Omental fat pad (tissue), 4 donors: Measurements from ENCODE around the gene CASK. TPM values are rescaled to one million over a fixed set of nuclear protein-coding genes. Genes with fewer than 3 reads are reported as not detected.

Experiments used
- ATAC-seq: fragments of 150-250 bp; one replicate; pipeline ENCODE4 v1.9.1; 2016; ENCODE audit warnings: mild to moderate bottlenecking, moderate library complexity; ENCODE audit not compliant: low FRiP score
- DNase-seq: peaks from one replicate; pipeline ENCODE4 v3.0.0-alpha.2; 2019; ENCODE audit warnings: low spot score
- total RNA-seq, 4 donors: library from RNA; depleted of rRNA; stranded (reverse); fragments of >200 nt; gene quantifications; one replicate each; pipeline ENCODE4 v1.1.0, GENCODE V29; 2016
- TF ChIP-seq, protein P1 (sequence below), 3 donors: fragments of 450-650 bp; IDR thresholded peaks; one replicate each; pipeline ENCODE4 v1.5.1; 2016 to 2017; ENCODE audit warnings: antibody characterized with exemption in 3 of 3, mild to moderate bottlenecking in 3 of 3, moderate library complexity in 2 of 3

CASK gene
- total RNA-seq, 4 donors from 2014 or later: 26.8 to 42.4 (median 32.9) TPM

DNA sequence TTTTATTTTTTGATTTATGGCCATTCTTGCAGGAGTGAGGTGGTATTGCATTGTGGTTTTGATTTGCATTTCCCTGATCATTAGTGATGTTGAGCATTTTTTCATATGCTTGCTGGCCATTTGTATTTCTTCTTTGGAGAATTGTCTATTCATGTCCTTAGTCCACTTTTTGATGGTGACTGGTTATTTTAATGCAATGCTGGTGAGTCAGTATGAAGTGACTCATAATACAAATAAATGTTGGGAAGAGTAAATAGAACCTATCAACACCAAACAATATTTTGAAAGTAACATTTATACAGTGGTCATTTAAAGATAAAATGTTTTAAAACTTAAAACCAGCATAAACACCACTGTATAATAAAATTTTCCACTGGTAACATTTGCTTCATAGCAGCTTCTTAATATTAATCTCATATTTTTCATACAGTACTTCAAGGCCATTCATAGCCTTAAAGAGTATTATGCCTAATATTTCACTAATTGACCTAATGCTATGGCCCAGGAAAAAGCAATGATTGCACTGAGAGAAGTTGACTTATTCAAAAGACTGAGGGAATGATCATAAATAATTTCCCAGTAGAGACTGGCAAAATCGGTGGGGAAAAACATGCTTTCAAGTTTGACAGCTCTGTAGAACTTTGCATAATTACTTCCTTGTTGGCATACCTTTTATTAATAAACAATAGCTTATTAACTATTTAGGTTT is 33.9 kb downstream of the CASK start:
- no peak for ATAC-seq
- DNase-seq: no peak
- TF ChIP-seq, protein P1, sequence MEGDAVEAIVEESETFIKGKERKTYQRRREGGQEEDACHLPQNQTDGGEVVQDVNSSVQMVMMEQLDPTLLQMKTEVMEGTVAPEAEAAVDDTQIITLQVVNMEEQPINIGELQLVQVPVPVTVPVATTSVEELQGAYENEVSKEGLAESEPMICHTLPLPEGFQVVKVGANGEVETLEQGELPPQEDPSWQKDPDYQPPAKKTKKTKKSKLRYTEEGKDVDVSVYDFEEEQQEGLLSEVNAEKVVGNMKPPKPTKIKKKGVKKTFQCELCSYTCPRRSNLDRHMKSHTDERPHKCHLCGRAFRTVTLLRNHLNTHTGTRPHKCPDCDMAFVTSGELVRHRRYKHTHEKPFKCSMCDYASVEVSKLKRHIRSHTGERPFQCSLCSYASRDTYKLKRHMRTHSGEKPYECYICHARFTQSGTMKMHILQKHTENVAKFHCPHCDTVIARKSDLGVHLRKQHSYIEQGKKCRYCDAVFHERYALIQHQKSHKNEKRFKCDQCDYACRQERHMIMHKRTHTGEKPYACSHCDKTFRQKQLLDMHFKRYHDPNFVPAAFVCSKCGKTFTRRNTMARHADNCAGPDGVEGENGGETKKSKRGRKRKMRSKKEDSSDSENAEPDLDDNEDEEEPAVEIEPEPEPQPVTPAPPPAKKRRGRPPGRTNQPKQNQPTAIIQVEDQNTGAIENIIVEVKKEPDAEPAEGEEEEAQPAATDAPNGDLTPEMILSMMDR (IDR thresholded peaks at IDR 0.05): no peak

DNA sequence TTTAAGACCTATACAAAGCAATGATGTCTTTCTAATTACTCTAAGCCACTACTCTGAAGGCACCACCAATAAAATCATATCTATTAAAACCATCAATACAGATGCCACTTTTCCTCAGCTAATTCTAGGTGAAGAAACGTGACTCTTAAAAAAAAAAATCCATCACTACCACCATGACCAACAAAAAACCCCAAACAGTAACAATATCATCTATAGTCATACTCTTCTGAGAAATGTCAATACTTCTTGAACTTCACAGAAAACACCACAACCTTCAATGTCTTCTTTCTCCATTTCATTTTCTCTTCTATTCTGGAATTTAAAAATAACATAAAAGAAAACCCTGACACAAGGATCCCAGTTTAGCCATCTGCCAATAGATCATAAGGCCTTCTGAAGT is 35.7 kb downstream of the CASK start:
- TF ChIP-seq, protein P1 (IDR thresholded peaks at IDR 0.05): no peak
- ATAC-seq (no peak), DNase-seq (no peak)

DNA sequence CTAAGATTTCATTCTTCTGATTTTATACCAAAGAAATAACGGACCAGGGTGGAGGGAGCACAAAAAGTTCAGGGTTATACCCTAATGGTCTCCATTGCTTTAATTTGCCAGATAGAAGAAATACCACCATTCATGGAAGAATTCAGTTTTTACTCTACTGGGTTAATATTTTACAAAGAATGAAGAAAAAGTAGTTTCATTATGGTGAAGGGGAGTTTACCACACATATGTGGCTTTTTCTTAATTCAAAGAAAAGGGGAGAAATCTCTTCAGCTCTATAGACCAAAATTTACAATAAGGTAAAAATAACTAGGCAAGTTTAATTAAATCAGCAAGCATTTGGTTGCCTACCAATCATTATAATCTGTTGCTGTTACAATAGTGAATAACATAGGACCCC is 37.6 kb downstream of the CASK start:
- TF ChIP-seq, protein P1 (IDR thresholded peaks at IDR 0.05): no peak
- DNase-seq: no peak
- no peak for ATAC-seq

- ATAC-seq (no peak), DNase-seq (no peak)
- TF ChIP-seq, protein P1 (IDR thresholded peaks at IDR 0.05): no peak
Measured at GRCh38 chrX:41881166-41881565, 42.2 kb downstream of the CASK start.

DNA sequence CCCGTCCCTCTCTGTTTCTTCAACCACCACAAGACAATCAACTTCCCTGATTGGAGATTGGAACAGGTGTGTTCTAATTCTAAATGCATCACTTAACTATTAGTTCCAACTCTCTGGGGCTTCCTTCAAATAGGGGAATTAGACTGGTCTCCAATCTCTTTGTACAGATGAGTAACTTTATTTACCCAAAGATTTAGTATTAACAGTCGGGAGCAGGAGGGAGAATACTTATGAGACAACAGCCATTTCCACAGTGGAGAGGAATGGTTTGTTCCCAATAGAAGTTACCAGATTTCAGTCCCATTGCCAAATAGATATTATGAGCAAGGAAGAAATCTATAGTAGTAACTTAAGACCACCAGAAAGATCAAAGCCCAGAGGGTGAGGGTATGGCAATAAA is 46.2 kb downstream of the CASK start:
- ATAC-seq (no peak), DNase-seq (no peak)
- TF ChIP-seq, protein P1 (IDR thresholded peaks at IDR 0.05): no peak

GRCh38 chrX:41875142-41875541 is 48.2 kb downstream of the CASK start:
- TF ChIP-seq, protein P1 (IDR thresholded peaks at IDR 0.05): no peak
- DNase-seq: no peak
- ATAC-seq: no peak

GRCh38 chrX:41870719-41871151 is 52.6 kb downstream of the CASK start:
- TF ChIP-seq, protein P1 (IDR thresholded peaks at IDR 0.05): no peak
- no peak for DNase-seq
- ATAC-seq: no peak
